ENCODE results near the gene MID2.
"Not testable (repeated sequence)": the region's sequence is repeated elsewhere in the genome, so short reads cannot be mapped to it uniquely, and the experiment has no call there.

MID2 gene

DNA sequence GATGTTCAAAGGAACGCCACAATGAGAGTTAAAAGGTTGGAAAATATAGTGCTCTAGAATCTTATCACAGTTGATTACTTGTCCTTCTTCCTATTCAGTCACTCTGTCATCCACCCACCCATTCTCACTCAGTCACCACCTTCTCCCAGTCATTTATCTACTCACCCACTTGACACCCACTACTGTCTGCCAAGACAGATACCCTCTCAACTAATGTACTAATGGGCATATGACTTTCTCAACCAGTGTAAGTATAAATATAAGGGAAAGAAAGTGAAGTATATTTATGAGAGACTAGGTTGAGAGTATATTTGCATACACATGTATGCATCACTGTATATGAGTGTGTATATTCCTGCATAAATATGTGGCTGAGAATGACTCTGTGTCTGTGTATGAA lies 20.0 kb downstream of the MID2 start:
- DNase-seq, result no peak

DNA sequence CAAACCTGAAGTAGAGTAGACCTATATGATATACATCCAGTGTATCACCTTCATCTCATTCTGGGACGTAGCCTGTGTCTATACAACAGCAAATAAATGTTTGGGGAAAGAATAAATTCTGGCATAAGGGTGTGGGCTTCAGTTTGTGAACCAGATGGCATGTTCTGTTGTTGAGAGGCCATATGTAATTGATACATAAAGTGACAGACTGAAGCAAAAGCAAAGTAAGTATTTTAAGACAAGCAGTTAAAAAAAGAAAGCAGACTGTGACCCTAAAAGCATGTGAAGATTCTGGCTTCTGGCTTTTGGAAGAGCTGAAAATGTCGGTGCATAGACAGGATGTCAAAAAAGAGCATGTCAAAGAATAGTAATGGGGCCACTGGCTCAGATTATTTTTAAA lies 22.9 kb downstream of the MID2 start:
- DNase-seq, result no peak

DNA sequence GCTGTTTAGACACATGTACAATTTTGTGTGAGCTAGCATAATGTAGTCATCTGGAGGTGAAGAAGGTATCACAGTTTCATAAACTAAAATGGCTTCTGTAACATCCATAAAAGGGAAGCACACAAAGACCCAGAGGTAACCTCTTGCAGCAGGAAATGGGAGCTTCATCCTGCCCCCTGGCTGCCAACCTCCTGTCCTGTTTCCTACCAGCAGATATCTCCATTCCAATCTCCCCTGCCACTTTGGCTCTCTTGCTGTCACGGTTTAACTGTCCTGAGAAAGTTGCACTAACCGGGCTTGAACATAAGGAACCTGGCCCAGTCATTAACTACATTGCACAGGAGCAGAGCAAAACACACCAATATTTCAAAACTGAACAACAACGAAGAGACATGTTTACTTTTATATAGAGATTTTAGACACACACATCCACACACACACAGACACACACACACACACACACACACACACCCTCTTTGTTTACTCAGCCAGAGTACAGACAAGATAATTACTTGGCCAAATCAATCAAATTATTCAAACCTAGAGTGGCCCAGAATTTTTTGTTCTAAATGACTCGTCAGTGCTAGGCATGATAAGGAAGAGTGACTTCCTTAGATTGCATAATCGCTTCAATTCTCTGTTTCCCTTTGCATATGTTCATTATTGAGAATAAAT lies 24.2 kb downstream of the MID2 start:
- DNase-seq, result no peak

- no peak for DNase-seq
Observed at GRCh38 chrX:107850422-107850765, 24.7 kb downstream of the MID2 start.

- DNase-seq, result no peak
Observed at GRCh38 chrX:107851215-107851614, 25.5 kb downstream of the MID2 start.

DNA sequence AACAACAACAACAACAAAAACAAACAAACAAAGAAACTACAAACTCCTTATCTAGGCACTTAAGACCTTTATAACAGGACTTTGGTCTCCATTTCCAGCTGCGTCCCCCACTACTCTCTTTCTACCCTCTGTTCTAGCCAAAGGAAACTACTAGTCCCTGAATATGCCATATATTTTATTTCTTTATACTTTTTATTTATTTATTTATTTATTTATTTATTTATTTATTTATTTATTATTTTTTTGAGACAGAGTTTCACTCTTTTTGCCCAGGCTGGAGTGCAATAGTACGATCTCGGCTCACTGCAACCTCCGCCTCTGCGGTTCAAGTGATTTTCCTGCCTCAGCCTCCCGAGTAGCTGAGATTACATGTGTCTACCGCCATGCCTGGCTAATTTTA lies 26.0 kb downstream of the MID2 start:
- not testable (repeated sequence) for DNase-seq

GRCh38 chrX:107856289-107856688 lies 30.6 kb downstream of the MID2 start:
- no peak for DNase-seq

DNA sequence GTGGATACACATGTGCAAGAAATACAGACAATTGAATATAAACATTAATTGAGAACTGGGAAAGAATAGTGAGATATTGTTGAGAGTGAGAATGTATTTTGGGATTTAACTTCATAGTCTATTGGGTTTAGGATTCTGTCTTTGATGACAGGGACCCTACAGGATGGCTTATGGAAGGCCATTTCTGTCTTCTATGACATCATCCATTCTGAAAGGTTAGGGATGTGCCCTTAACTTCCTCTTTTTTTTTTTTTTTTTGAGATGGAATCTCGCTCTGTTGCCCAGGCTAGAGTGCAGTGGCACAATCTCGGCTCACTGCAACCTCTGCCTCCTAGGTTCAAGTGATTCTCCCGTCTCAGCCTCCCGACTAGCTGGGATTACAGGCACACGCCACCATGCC lies 31.4 kb downstream of the MID2 start:
- not testable (repeated sequence) for DNase-seq

GRCh38 chrX:107857837-107858236 lies 32.2 kb downstream of the MID2 start:
- DNase-seq, result no peak

DNA sequence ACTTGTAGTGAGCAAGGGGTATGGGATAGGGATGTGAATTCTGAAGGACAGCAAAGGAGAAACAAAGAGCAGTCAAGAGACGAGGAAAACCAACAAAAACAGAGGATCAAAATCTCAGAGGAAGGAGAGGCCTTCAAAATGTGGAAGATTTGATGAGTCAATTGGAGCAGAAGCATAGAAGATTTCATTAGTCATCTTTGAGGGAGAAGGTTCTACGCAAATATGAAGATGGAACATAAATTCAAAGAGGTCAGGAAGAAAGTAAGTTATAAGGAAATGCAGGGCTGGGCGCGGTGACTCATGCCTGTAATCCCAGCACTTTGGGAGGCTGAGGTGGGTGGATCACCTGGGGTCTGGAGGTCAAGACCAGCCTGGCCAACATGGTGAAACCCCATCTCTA lies 35.4 kb downstream of the MID2 start:
- no peak for DNase-seq

GRCh38 chrX:107871136-107871535 lies 45.5 kb downstream of the MID2 start:
- no peak for DNase-seq

GRCh38 chrX:107878106-107878505 lies 52.4 kb downstream of the MID2 start:
- DNase-seq, result no peak

DNA sequence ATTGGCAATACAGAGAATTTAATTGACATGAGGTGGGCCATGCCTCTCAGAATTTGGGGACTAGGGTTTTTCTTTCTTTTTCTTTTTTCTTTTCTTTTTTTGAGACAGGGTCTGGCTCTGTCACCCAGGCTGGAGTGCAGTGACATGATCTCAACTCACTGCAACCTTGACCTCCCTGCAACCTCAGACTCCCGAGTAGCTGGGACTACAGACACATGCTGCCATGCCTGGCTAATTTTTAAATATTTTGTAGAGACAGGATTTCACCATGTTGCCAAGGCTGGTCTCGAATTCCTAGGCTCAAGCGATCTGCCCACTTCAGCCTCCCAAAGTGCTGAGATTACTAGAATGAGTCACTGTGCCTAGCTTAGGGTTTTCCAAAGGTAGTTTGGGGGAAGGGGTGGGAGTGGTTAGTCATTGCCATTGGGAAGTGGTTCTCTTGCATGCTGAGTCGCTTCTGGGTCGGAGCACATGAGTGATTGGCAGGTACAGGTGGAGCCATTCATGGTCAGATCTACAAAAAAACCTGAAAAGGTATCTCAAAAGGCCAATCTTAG lies 54.5 kb downstream of the MID2 start:
- no peak for DNase-seq

GRCh38 chrX:107894038-107894437 lies 68.4 kb downstream of the MID2 start:
- peak; percentile 54 for DNase-seq

DNA sequence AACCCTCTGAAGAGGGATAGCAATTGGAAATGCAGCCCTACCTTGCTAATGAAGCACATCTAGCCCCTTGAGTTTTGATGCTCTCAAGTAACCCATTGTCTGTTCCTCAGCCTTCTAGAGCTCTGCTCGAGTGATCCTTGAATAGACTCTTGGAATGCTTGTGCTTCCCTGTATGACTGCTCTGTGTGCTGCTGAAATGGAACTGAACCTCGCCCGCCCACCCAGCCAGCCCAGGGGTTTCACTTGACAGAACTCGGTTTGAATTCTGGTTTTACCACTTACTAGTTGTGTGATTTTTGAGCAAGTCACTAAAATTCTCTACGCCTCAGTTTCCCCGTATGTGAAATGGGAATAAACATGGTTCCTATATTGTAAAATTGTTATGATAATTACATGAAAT lies 77.1 kb downstream of the MID2 start:
- no peak for DNase-seq

DNA sequence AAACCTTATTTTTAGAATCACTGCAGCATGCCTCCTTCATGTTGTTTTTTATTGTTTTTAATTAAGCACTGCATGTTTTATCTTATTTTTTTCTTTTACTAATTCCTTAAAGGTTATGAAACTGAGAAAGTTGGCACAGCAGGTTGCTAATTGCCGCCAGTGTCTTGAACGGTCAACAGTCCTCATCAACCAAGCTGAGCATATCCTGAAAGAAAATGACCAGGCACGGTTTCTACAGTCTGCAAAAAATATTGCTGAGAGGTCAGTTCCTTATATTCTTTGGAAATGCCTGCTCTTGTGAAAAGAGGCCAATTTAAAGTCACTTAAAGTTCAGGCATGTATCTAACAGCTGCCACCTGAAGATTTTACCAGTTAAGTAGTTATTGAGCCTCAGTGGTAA lies 79.7 kb downstream of the MID2 start:
- DNase-seq, result peak; percentile 52

- no peak for DNase-seq
Observed at GRCh38 chrX:107924136-107924746, 98.6 kb downstream of the MID2 start.

GRCh38 chrX:107934262-107934661 lies 108.6 kb downstream of the MID2 start:
- no peak for DNase-seq

DNA sequence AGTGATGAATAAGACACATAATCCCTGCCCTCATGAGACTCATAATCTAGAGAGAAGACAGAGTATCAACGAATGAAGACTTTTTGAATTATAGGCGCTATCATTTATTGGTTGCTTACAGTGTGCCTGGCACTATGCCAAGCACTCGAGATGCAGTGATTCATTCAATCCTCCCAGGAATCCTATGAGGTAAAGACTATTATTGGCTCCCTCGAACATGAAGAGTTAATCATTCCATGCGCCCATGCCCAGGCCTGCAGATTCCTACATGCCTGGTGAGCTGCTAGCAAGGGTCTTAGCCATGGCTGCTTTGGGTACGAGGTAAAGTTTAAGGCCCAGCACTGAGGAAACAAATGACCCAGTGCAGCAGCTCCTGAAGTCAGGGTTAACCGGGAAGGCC lies 109.5 kb downstream of the MID2 start:
- no peak for DNase-seq

- DNase-seq, result no peak
Observed at GRCh38 chrX:107935664-107936433, 110.2 kb downstream of the MID2 start.

DNA sequence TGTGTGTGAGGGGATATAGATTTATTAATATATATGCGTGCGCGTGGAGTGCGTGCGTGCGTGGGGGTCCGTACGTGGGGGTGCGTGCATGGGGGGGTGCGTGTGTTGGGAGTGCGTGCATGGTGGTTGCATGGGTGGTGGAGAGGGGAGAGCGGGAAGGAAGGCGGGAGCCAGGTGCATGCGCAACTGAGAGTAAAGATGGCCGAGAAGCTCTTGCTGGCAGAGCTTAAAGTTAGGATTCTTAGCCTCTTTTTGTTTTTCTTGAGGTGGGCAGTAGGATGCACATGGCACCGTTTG lies 110.7 kb downstream of the MID2 start:
- no peak for DNase-seq

DNA sequence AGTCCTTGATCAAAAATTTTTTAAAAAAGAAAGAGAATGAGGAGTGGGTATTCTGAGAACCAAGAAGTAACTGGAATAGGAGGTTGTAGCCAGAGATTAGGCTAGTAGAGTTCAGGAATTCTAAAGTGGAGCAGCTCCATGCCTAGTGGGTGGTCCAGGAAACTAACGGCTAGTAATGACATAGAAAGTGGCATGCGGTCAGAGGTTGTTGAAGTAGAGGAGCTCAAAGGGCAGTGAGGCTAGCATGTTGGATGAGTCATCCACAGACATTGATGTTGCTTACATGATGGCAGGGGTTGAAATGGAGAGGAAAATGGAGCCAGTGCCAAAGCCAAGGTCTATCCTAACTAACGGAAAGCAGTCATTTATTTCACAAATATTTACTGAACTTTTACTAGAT lies 114.4 kb downstream of the MID2 start:
- DNase-seq, result no peak

- not testable (repeated sequence) for DNase-seq
Observed at GRCh38 chrX:107955337-107955736, 129.7 kb downstream of the MID2 start.

- DNase-seq, result no peak
Observed at GRCh38 chrX:107968623-107969022, 143.0 kb downstream of the MID2 start.
